Mononuclear cell (primary cell): ENCODE data around the gene MIB1. TPM values are rescaled to one million over a fixed set of nuclear protein-coding genes. Genes with fewer than 3 reads are reported as not detected.

Experiments
- H3K27me3 ChIP-seq: 2 replicates; pipeline ENCODE4 v1.6.0; 2011; ENCODE audit warnings: low read length, control low read depth; ENCODE audit not compliant: insufficient read depth
- H3K4me1 ChIP-seq: 2 replicates; pipeline ENCODE4 v1.5.1; 2011; ENCODE audit warnings: mild to moderate bottlenecking, low read length, control low read depth; ENCODE audit not compliant: insufficient read depth
- H3K4me3 ChIP-seq: 2 replicates; pipeline ENCODE4 v1.5.1; 2011; ENCODE audit warnings: mild to moderate bottlenecking, low read length, moderate library complexity
- H3K9me3 ChIP-seq: 2 replicates; pipeline ENCODE4 v1.5.1; 2011; ENCODE audit warnings: low read depth, mild to moderate bottlenecking, control low read depth, low read length
- total RNA-seq: library from RNA; depleted of rRNA; stranded (reverse); fragments of >200 nt; gene quantifications from one replicate; pipeline ENCODE4 v1.2.3, GENCODE V29; 2012

MIB1 gene
- total RNA-seq, 1 donor, result 24.3 TPM

- Histone ChIP-seq H3K9me3 (no peaks in the 10 kb centered on the region), H3K27me3 (no peaks in the 10 kb centered on the region), H3K4me1 (no peaks in the 10 kb centered on the region), H3K4me3 (no peak overlapping the region)
Measured at GRCh38 chr18:21911551-21911950, 171.0 kb downstream of the MIB1 start.

- no peak overlapping the region for H3K4me3 ChIP-seq
- H3K4me1 ChIP-seq, result no peaks in the 10 kb centered on the region
- no peaks in the 10 kb centered on the region for H3K9me3 ChIP-seq
- no peaks in the 10 kb centered on the region for H3K27me3 ChIP-seq
Measured at GRCh38 chr18:21912339-21913239, 172.0 kb downstream of the MIB1 start.

- H3K9me3 ChIP-seq, result peaks cover 9% of the 10 kb centered on the region
- no peak overlapping the region for H3K4me3 ChIP-seq
- no peaks in the 10 kb centered on the region for H3K4me1 ChIP-seq
- no peaks in the 10 kb centered on the region for H3K27me3 ChIP-seq
Measured at GRCh38 chr18:21914739-21915319, 174.2 kb downstream of the MIB1 start.

- Histone ChIP-seq H3K4me3 (no peak overlapping the region), H3K4me1 (no peaks in the 10 kb centered on the region), H3K27me3 (no peaks in the 10 kb centered on the region), H3K9me3 (peaks cover 9% of the 10 kb centered on the region)
Measured at GRCh38 chr18:21915546-21915945, 175.0 kb downstream of the MIB1 start.

- Histone ChIP-seq H3K4me3 (no peak overlapping the region), H3K4me1 (no peaks in the 10 kb centered on the region), H3K9me3 (peaks cover 9% of the 10 kb centered on the region), H3K27me3 (no peaks in the 10 kb centered on the region)
Measured at GRCh38 chr18:21916594-21916993, 176.0 kb downstream of the MIB1 start.

GRCh38 chr18:21918693-21919092, 178.1 kb downstream of the MIB1 start:
- no peaks in the 10 kb centered on the region for H3K27me3 ChIP-seq
- no peak overlapping the region for H3K4me3 ChIP-seq
- no peaks in the 10 kb centered on the region for H3K4me1 ChIP-seq
- peaks cover 9% of the 10 kb centered on the region for H3K9me3 ChIP-seq

Other genes starting within 250 kb of the MIB1 start
- gene ESCO1, start 140.1 kb upstream of the MIB1 start, total RNA-seq, result 38.0 TPM
- gene SNRPD1, start 128.5 kb upstream of the MIB1 start, total RNA-seq, result 7.1 TPM
- gene ABHD3, start 36.0 kb upstream of the MIB1 start, total RNA-seq, result 27.3 TPM